ENCODE measurements around the gene RASGRP2.

DNA sequence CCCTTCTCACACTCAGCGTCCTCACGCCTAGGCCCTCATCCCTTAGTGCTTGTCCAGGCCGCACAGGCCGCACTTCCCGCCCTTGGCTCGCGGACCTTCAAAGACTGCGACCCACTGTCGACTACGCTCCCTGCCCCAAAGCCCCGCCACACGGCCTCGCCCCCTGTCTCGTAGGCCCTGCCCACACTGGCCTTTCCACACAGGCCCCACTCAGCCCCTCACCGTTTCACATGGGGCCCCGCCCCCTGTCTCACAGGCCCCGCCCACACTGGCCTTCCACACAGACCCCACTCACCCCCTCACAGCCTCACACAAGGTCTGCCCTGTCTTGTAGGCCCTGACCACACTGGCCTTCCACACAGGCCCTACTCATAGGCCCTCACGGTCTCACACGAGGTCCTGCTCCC is 32.0 kb downstream of the RASGRP2 start:
- TF ChIP-seq POLR2A (IDR thresholded peaks at IDR 0.05): no peak
- TF ChIP-seq, protein P1, sequence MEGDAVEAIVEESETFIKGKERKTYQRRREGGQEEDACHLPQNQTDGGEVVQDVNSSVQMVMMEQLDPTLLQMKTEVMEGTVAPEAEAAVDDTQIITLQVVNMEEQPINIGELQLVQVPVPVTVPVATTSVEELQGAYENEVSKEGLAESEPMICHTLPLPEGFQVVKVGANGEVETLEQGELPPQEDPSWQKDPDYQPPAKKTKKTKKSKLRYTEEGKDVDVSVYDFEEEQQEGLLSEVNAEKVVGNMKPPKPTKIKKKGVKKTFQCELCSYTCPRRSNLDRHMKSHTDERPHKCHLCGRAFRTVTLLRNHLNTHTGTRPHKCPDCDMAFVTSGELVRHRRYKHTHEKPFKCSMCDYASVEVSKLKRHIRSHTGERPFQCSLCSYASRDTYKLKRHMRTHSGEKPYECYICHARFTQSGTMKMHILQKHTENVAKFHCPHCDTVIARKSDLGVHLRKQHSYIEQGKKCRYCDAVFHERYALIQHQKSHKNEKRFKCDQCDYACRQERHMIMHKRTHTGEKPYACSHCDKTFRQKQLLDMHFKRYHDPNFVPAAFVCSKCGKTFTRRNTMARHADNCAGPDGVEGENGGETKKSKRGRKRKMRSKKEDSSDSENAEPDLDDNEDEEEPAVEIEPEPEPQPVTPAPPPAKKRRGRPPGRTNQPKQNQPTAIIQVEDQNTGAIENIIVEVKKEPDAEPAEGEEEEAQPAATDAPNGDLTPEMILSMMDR (IDR thresholded peaks at IDR 0.05): no peak
